Stimulated activated naive B cell treated with anti-CD40 and anti-IgM and Interleukin-4, amounts not matched to agents 10 μg/mL and 1 μg/mL and 100 μg/mL, for 72 hours (primary cell): ENCODE measurements around the gene HEBP2.

Experiments used
- ATAC-seq, 2 donors: fragments of 150-1000 bp; cut with Tn5 transposase; replicated peaks; 2 replicates each; pipeline ENCODE4 v1.10.0; 2021; ENCODE audit warnings: moderate library complexity in 1 of 2
- DNase-seq: peaks from one replicate; pipeline ENCODE4 v3.0.0; 2021
- H3K27ac Mint-ChIP-seq: one replicate; pipeline ENCODE4 v1.8.0; 2022; ENCODE audit warnings: mild to moderate bottlenecking, mixed read lengths
- H3K27me3 Mint-ChIP-seq, 2 donors: one replicate each; pipeline ENCODE4 v1.8.0; 2022; ENCODE audit warnings: mixed read lengths in 2 of 2
- H3K36me3 Mint-ChIP-seq, 2 donors: one replicate each; pipeline ENCODE4 v1.8.0; 2022; ENCODE audit warnings: mixed read lengths in 2 of 2, mild to moderate bottlenecking in 1 of 2
- H3K4me1 Mint-ChIP-seq, 2 donors: one replicate each; pipeline ENCODE4 v1.8.0; 2022; ENCODE audit warnings: mixed read lengths in 2 of 2, mild to moderate bottlenecking in 1 of 2
- H3K4me3 Mint-ChIP-seq, 2 donors: one replicate each; pipeline ENCODE4 v1.8.0; 2022; ENCODE audit warnings: mild to moderate bottlenecking in 2 of 2, mixed read lengths in 2 of 2, moderate library complexity in 1 of 2
- H3K9me3 Mint-ChIP-seq, 2 donors: one replicate each; pipeline ENCODE4 v1.8.0; 2022; ENCODE audit warnings: mixed read lengths in 2 of 2, mild to moderate bottlenecking in 1 of 2

HEBP2 gene

GRCh38 chr6:138383776-138384175 is 20.2 kb upstream of the HEBP2 start:
- no peaks in the 10 kb centered on the region for H3K4me1 Mint-ChIP-seq
- H3K27ac Mint-ChIP-seq: no peak overlapping the region
- no peak for ATAC-seq
- no peaks in the 10 kb centered on the region for H3K9me3 Mint-ChIP-seq
- no peak overlapping the region for H3K4me3 Mint-ChIP-seq
- no peaks in the 10 kb centered on the region for H3K36me3 Mint-ChIP-seq
- no peak for DNase-seq
- peaks cover 3 to 10% of the 10 kb centered on the region in 2 donors for H3K27me3 Mint-ChIP-seq

- Mint-ChIP-seq H3K4me3 (no peak overlapping the region), H3K36me3 (no peaks in the 10 kb centered on the region), H3K4me1 (no peaks in the 10 kb centered on the region), H3K27me3 (peaks cover 9 to 18% of the 10 kb centered on the region in 2 donors), H3K9me3 (no peaks in the 10 kb centered on the region), H3K27ac (no peak overlapping the region)
- DNase-seq (no peak), ATAC-seq (no peak)
Observed at GRCh38 chr6:138386897-138387296, 17.1 kb upstream of the HEBP2 start.

GRCh38 chr6:138387577-138388368 is 16.2 kb upstream of the HEBP2 start:
- Mint-ChIP-seq H3K9me3 (no peaks in the 10 kb centered on the region), H3K36me3 (no peaks in the 10 kb centered on the region), H3K27me3 (peaks cover 9 to 12% of the 10 kb centered on the region in 2 donors), H3K4me3 (no peak overlapping the region), H3K27ac (no peak overlapping the region), H3K4me1 (no peaks in the 10 kb centered on the region)
- no peak for DNase-seq
- ATAC-seq: no peak

GRCh38 chr6:138389551-138389950 is 14.5 kb upstream of the HEBP2 start:
- Mint-ChIP-seq H3K4me3 (no peak overlapping the region), H3K36me3 (no peaks in the 10 kb centered on the region), H3K27ac (no peak overlapping the region), H3K9me3 (no peaks in the 10 kb centered on the region), H3K27me3 (peaks cover 9 to 12% of the 10 kb centered on the region in 2 donors), H3K4me1 (peaks cover 5 to 9% of the 10 kb centered on the region in 2 donors)
- DNase-seq (no peak), ATAC-seq (no peak)

- H3K4me1 Mint-ChIP-seq: peaks cover 9 to 20% of the 10 kb centered on the region in 2 donors
- ATAC-seq (peak; percentile 88 to 90), DNase-seq (no peak)
- peak overlapping the region in 1 of 2 donors; percentile 2 for H3K4me3 Mint-ChIP-seq
- no peaks in the 10 kb centered on the region for H3K36me3 Mint-ChIP-seq
- H3K27ac Mint-ChIP-seq: peak overlapping the region; percentile 31
- H3K9me3 Mint-ChIP-seq: no peaks in the 10 kb centered on the region
- H3K27me3 Mint-ChIP-seq: peaks cover 2 to 4% of the 10 kb centered on the region in 2 donors
Observed at GRCh38 chr6:138393871-138394783, 9.9 kb upstream of the HEBP2 start.

GRCh38 chr6:138396709-138397108 is 7.3 kb upstream of the HEBP2 start:
- H3K4me1 Mint-ChIP-seq: peaks cover 14 to 29% of the 10 kb centered on the region in 2 donors
- H3K4me3 Mint-ChIP-seq: no peak overlapping the region
- no peak for DNase-seq
- H3K9me3 Mint-ChIP-seq: no peaks in the 10 kb centered on the region
- H3K27ac Mint-ChIP-seq: no peak overlapping the region
- H3K36me3 Mint-ChIP-seq: no peaks in the 10 kb centered on the region
- ATAC-seq: no peak
- no peaks in the 10 kb centered on the region for H3K27me3 Mint-ChIP-seq

- no peaks in the 10 kb centered on the region for H3K36me3 Mint-ChIP-seq
- H3K4me3 Mint-ChIP-seq: no peak overlapping the region
- no peaks in the 10 kb centered on the region for H3K27me3 Mint-ChIP-seq
- ATAC-seq (no peak), DNase-seq (no peak)
- no peaks in the 10 kb centered on the region for H3K9me3 Mint-ChIP-seq
- H3K4me1 Mint-ChIP-seq: peaks cover 14 to 29% of the 10 kb centered on the region in 2 donors
- H3K27ac Mint-ChIP-seq: no peak overlapping the region
Observed at GRCh38 chr6:138397128-138398122, 6.6 kb upstream of the HEBP2 start.

- no peak for ATAC-seq
- no peaks in the 10 kb centered on the region for H3K36me3 Mint-ChIP-seq
- H3K4me3 Mint-ChIP-seq: no peak overlapping the region
- no peaks in the 10 kb centered on the region for H3K27me3 Mint-ChIP-seq
- H3K4me1 Mint-ChIP-seq: peaks cover 16 to 27% of the 10 kb centered on the region in 2 donors
- no peak overlapping the region for H3K27ac Mint-ChIP-seq
- DNase-seq: no peak
- H3K9me3 Mint-ChIP-seq: no peaks in the 10 kb centered on the region
Observed at GRCh38 chr6:138400326-138400725, 3.7 kb upstream of the HEBP2 start.

GRCh38 chr6:138401960-138402837 is 1.8 kb upstream of the HEBP2 start:
- ATAC-seq (no peak), DNase-seq (no peak)
- Mint-ChIP-seq H3K4me1 (peaks cover 17 to 24% of the 10 kb centered on the region in 2 donors), H3K36me3 (peaks cover 0 to 7% of the 10 kb centered on the region in 2 donors), H3K27ac (peak overlapping the region; percentile 77), H3K9me3 (no peaks in the 10 kb centered on the region), H3K4me3 (peak overlapping the region in 1 of 2 donors; percentile 18), H3K27me3 (no peaks in the 10 kb centered on the region)

- peaks cover 17 to 24% of the 10 kb centered on the region in 2 donors for H3K4me1 Mint-ChIP-seq
- ATAC-seq: no peak
Observed at GRCh38 chr6:138402838-138403187, 1.2 kb upstream of the HEBP2 start.

GRCh38 chr6:138403324-138403800 is 661 bp upstream of the HEBP2 start:
- H3K27ac Mint-ChIP-seq: peak overlapping the region; percentile 76
- DNase-seq (peak; percentile 19), ATAC-seq (peak; percentile 27 to 40)
- H3K4me3 Mint-ChIP-seq: peak overlapping the region; percentile 79 to 89
- peaks cover 17 to 24% of the 10 kb centered on the region in 2 donors for H3K4me1 Mint-ChIP-seq
- H3K36me3 Mint-ChIP-seq: peaks cover 7 to 17% of the 10 kb centered on the region in 2 donors
- no peaks in the 10 kb centered on the region for H3K9me3 Mint-ChIP-seq
- H3K27me3 Mint-ChIP-seq: no peaks in the 10 kb centered on the region

More at GRCh38 chr6:138402838-138403187, 1.2 kb upstream of the HEBP2 start:
- Mint-ChIP-seq H3K4me3 (peak overlapping the region; percentile 79 to 89), H3K9me3 (no peaks in the 10 kb centered on the region), H3K27me3 (no peaks in the 10 kb centered on the region), H3K36me3 (peaks cover 5 to 13% of the 10 kb centered on the region in 2 donors), H3K27ac (peak overlapping the region; percentile 76)
- no peak for DNase-seq

- Mint-ChIP-seq H3K36me3 (peaks cover 19 to 29% of the 10 kb centered on the region in 2 donors), H3K9me3 (no peaks in the 10 kb centered on the region), H3K27ac (peak overlapping the region; percentile 84), H3K27me3 (no peaks in the 10 kb centered on the region), H3K4me1 (peaks cover 17 to 30% of the 10 kb centered on the region in 2 donors), H3K4me3 (peak overlapping the region; percentile 85 to 89)
- DNase-seq: no peak
- peak; percentile 32 to 34 for ATAC-seq
Observed at GRCh38 chr6:138404666-138405337, 779 bp downstream of the HEBP2 start.
